SK-MEL-5 (cell line): ENCODE data around the gene TMEM131L. TPM values are rescaled to one million over a fixed set of nuclear protein-coding genes. Genes with fewer than 3 reads are reported as not detected.
"Not testable (repeated sequence)": the region's sequence is repeated elsewhere in the genome, so short reads cannot be mapped to it uniquely, and the experiment has no call there.

Experiments
- DNase-seq: peaks from one replicate; pipeline ENCODE4 v3.0.0-alpha.2; 2016; ENCODE audit warnings: low read depth, low spot score
- in situ Hi-C: cut with HindIII; loops from 2 replicates; pipeline ENCODE4 v1.10.0; 2016; ENCODE audit warnings: low sequenced_read_pairs, high pct_unique_total_duplicates, low pct_unique_long_range_greater_than_20kb
- total RNA-seq: library from RNA; depleted of rRNA; stranded (reverse); fragments of >200 nt; shearing (Covaris generic); gene quantifications from 2 replicates; pipeline ENCODE4 v1.2.3, GENCODE V29; 2014

The TMEM131L gene
- total RNA-seq, 1 experiment from 2014 or later: 7.8 TPM

DNA sequence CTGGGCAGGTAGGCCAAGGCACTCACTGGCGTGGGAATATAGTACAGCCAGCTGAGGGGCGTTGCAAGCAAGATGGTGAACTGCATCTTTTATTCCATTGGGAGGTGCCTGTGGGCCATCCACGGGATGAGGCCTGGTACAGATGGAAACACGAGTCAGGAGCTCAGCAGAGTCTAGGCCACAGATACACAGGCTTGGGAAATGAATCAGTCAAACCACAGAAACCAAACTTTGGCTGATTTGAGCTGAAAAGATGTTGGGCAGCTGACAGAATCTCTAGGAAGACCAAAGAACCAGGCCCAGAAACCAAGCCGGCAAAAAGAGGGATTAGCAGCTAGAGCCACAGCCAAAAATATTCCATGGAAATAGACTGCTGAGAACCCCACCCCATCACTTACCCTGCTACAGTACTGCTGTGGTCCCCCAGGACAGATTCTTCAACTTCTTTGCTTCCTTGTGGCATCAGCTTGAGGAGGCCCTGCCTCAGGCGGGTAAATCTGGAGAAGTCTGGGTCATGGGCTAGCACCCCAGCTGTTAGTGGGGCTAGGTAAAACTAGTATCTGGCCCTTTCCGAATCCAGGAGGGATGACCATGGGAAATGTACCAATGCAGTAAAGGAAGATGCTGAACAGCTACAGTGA is 75.4 kb downstream of the TMEM131L start:
- no peak for DNase-seq
- in situ Hi-C loops: loop anchor here (10.0 kb wide), 1 partner anchor 167 kb away; no protein-coding TSS in a partner anchor

DNA sequence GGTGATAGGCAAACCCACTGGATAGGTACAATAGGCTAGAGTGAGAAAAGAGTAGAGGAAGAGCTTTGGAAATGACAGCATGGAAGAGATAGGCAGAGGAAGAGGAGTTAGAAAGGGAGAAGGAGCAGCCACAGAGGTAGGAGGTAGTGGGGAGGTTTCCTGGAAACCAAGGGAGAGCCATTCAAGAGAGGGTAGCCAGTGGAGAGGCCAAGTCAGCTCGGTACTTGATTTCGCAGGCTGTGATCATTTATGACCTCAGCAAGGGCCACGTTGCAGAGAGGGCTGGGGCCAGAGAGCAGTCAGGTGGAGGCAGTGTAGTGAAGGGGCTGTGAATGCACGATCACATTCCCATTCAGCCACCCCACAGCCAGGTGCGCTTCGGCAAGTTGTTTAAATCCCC is 76.0 kb downstream of the TMEM131L start:
- no peak for DNase-seq
- in situ Hi-C loops: loop anchor here (10.0 kb wide), 1 partner anchor 167 kb away; no protein-coding TSS in a partner anchor

DNA sequence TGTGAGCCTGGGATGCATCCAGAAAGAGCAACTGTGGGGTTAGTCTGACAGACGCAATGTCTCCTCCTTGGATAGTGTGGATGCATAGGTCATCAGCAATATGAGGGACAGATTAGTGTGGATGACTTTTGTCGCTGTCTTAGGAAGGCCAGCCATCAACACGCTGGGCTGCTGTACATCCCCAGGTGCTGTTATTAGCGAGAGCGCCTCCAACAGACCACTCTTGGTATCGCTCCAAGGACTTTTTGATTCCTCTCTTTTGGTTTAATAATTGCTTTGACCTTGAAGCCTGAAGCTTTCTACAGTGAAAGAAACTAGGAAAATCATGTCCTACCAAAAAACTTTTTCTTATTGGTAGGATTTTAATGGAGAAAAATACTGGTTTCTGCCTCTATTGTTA is 76.7 kb downstream of the TMEM131L start:
- in situ Hi-C loops: loop anchor here (10.0 kb wide), 1 partner anchor 168 kb away; no protein-coding TSS in a partner anchor
- peak; percentile 33 for DNase-seq

DNA sequence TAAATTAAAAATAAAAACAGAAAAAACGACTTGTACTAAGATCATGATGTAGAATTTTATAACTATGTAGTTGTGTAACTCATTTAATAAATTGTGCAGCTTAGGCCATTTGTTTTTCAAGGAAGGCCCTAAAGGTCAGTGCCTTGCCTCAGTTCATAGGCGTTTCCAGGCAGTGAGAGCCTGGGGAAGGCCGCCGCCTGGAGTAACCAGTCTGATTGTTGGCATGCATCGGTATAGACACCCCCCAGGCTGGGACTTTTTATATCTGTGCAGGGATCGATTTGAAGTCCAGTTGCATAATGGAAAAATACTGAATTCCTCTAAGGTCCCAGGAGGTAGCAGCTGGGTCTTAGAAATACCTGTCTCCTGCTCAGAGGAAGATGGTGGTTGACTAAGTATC is 77.2 kb downstream of the TMEM131L start:
- no peak for DNase-seq
- in situ Hi-C loops: loop anchor here (10.0 kb wide), 1 partner anchor 169 kb away; no protein-coding TSS in a partner anchor

DNA sequence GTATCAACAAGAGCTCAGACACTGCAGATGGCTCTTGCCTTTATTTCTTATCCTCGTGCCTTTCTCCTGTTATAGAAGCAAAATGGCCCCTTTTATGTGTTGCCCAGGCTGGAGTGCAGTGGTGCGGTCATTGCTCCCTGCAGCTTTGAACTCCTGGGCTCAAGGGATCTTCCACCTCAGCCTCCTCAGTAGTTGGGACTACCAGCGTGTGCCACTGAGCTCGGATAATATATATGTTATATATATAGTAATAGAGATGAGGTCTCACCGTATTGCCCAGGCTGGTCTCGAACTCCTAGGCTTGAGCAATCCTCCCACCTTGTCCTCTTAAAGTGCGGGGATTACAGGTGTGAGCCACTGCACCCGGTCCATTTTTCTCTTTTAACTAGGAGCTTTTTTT is 79.7 kb downstream of the TMEM131L start:
- in situ Hi-C loops: loop anchor here (10.0 kb wide), 1 partner anchor 171 kb away; no protein-coding TSS in a partner anchor
- no peak for DNase-seq

DNA sequence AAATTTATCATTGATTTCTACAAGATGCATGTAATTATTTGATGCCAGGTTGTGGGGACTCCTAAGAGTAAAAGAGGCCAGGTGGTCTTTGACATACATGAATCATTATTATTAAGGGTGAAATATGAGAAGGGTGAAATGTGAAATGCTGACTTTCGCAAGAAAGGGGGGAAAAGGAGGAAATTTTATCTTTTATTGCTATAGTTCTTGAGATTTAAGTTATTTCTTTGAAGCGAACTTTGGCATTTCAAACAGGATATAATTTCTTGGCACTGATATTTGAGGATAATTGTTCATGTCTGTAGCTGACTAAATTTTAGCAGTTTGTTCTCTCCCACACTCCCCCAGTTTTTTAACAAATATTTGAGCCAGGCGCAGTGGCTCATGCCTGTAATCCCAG is 80.1 kb downstream of the TMEM131L start:
- in situ Hi-C loops: loop anchor here (10.0 kb wide), 1 partner anchor 171 kb away; no protein-coding TSS in a partner anchor
- no peak for DNase-seq

DNA sequence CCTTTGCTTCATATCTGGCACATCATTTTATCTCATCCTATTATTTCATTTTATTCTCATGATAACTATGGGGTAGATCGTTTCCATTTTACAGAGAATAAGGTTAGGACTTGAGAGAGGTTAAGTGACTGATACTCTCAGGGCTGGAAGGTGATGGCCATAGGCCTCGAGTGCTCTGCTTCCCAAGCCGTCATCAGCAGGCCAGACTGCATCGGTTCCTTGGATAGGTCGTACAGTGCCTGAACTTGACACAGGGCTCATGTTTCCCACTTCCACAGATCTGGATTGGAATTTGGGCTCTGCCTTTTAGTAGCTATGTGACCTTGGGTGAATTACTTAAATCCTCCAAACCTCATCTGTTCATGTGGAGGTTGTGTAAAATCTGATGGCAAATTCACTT is 81.4 kb downstream of the TMEM131L start:
- DNase-seq: no peak
- in situ Hi-C loops: loop anchor here (10.0 kb wide), 1 partner anchor 173 kb away; no protein-coding TSS in a partner anchor

DNA sequence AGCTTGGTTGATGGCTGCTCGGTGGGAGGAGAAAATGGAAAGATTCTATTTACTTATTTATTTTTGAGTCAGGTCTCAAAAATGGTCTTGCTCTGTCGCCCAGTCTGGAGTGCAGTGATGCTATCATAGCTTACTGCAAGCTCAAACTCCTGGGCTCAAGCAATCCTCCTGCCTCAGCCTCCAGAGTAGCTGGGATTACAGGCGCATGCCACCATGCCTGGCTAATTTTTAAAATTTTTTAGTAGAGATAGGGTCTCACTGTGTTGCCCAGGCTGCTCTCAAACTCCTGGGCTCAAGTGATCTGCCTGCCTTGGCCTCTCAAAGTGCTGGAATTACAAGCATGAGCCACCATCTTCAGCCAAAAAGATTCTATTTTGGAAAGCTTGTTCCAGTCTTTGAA is 82.7 kb downstream of the TMEM131L start:
- not testable (repeated sequence) for DNase-seq
- in situ Hi-C loops: loop anchor here (10.0 kb wide), 1 partner anchor 174 kb away; no protein-coding TSS in a partner anchor

DNA sequence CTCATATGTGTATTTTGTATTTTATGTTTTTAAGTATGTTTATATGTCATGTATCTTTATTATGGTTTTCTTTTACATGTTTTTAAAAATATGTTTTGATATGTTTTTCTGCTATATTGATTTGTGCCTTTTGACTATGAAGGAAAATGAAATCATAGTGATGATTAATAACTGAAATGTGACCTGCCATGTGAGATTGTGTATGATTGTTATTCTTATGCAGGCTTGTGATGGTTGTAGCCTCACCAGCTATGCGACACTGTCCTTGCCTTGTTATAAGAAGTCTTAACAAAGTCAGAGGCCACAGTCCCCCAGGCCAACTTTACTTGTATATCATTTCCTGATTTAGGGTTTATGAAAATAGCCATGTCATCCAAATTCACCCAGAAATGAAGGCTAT is 83.2 kb downstream of the TMEM131L start:
- in situ Hi-C loops: loop anchor here (10.0 kb wide), 1 partner anchor 175 kb away; no protein-coding TSS in a partner anchor
- peak; percentile 13 for DNase-seq

DNA sequence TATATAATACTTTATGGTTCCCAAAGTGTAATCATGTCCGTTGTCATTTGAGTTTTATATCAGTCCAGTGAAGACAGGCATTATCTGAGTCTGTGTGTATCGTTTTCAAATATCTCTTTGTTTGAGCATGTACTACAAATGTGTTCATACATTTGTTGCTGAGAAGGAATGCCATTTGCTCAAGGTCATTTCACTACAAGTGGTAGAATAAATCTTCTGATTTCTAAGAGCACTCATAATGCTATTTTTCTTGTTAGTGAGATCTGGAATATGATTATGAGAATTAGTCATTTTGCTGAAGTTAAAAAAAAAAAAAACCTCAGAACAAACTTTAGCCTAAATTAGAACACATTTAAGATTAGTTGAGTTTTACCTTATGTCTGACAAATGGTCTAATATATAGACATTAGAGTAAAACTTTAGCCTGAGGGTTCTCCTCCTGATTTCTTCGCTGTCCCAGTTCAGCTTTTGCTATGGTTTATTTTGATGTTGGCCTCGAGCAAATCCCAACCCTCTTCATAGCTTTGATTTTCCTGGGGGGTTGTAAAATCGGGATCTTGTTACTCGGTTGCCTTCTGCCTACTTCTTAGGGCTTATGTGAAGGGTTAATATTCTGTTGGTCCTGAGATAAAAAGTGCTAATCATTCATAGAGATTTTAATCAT is 87.1 kb downstream of the TMEM131L start:
- in situ Hi-C loops: no loop called here
- peak; percentile 9 for DNase-seq

DNA sequence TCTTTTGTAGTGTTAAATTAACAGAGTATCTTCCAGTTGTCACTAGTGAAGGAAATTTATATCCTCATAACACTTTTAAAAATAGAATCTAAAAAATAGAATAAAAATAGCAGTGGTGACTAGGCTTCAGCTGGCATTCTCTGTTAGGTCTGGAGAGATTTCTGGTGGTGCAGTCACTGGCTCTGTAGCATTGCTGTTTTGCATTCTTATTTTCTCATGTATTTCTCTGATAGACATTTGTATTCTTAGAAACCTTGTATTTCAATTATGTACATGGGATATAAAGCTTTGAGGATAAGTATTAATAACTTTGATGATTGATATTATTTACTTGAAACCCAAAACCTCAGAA is 87.6 kb downstream of the TMEM131L start:
- in situ Hi-C loops: no loop called here
- DNase-seq: no peak

DNA sequence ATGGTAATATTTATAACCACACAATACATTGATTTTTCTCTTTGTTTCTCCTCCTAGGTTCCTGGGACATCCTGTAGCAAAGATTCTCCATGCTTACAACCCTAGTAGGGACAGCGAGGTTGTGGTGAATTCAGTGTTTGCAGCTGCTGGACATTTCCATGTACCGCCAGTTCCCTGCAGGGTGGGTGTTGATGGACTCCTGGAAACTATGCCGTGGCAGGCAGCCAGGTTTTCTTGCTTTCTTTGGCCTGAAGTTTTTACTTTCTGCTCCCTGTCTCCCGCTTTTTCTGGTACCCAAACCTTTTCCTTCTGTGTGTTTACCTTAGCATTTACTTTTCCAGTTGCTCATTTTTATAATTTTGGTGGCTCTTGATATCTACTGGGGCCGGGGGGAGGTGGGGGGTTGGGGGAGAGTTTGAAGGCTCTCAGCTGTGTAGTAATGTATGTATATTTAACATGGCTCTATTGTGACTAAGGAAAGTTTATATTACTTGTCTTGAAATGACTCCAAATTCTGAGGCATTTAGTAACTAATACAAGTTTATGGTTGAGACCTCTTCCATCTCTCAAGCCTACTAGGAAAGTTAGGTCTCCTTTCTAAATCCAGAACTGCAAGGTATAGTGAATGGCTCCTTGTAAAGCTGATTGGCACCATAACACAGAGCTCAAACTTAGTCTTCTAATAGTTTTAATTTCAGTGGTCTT is 89.7 kb downstream of the TMEM131L start:
- DNase-seq: no peak
- in situ Hi-C loops: no loop called here

DNA sequence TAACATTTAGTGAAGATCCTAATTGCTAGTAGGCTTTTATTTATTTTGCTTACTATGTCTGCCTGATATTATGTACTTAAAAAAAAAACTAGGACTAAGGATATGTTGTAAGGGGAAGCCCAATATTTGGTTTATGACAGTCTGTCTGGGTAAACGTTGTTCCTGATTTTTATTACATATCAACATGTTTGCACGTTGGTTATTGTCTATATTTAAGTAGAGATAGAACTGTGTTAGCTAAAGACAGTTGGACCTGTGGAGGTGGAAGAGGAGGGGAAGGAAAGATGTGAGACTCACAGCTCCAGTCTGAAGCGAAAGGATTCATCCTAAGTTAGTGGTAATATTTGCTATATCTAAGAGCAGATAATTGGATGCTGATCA is 90.3 kb downstream of the TMEM131L start:
- DNase-seq: no peak
- in situ Hi-C loops: no loop called here

DNA sequence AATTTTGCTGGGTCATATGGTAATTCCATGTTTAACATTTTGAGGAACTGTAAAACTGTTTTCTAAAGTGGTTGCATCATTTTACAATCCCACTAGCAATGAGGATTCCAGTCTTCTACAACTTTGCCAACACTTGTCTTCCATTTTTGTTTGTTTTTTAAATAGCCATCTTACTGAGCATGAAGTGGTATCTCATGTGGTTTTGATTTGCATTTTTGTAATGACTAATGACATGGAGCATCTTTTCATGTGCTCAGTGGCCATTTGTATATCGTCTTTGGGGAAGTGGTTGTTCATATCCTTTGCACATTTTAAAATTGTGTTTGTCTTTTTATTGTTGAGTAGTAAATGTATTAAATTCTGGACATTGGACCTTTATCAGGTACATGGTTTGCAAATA is 94.7 kb downstream of the TMEM131L start:
- in situ Hi-C loops: no loop called here
- no peak for DNase-seq

DNA sequence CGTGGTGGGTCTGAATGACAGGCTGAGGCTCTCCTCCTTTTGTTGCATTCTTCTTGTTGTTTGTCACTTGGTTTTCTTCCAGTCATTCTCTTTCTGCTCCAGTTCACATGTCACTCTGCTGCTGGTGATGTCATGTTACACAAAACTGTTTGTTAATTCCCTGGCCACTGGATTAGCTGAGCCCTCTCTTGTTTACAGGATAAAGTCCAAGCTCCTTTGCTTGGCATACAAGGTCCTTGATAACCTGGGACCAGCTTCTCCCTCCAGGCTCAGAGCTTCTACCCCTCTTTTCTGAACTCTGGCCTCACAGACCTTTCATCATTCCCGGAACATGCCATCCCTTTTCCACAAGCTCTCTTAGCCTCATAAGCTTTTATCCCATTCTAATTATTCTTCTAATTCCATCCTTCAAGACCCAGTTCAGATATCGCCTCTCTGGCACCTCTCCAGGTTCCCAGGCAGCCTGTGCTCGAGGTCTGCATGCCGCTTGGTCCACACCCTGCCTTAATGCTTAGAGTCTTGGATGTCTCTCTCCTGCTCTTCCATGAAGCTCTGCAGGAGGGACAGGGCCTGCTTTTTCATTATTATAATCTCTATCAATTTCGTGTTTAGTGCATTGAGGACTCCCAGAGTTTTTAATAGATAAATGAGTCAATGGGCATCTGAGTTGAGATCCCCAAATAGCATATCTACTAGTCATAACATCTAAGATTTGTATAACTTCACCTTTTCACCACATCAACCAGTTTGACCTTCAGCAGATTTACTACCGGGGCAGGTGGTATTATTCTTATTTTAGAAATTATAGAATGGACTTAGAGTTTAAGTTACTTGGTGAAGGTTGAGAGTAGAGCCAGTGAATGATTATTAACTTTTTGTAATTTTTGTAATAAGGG is 98.7 kb downstream of the TMEM131L start:
- no peak for DNase-seq
- in situ Hi-C loops: no loop called here

DNA sequence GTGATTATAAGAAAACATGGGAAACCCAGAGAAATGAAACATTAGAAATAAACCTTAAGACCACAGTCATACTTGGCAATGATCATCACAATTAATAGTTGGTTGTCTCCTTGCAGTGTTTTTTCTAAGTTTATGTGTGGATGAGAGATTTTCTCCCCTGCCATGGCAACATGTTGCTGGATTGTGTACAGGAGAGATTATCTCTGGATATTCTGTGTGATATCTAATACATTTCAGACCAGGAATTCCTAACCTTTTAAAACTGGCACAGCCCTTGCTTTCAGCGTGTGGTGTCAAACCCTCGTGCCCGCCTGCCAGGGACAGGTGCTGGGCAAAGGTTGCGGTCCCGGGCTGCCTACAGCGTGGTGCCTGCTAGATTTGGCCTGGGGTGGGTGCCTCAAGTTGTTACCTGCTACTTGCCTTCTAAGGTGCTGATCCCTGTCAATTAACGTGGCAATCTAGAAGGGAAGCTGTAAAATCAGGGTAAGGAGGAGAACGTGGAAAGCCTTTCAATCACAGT is 100.5 kb downstream of the TMEM131L start:
- no peak for DNase-seq
- in situ Hi-C loops: no loop called here

DNA sequence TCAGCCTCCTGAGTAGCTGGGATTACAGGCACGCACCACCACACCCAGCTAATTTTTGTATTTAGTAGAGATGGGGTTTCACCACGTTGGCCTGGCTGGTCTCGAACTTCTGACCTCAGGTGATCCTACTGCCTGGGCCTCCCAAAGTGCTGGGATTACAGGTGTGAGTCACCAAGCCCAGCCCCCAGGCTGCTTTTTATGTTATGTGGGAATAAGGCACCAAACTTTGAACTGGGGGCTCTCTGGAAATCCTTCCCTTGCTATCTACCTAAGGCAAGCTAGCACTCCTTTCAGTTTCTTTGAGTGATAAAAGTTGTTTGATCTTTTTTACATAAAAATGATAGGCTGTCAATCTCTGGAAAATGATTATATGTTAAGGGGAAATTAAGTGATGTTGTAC is 101.5 kb downstream of the TMEM131L start:
- in situ Hi-C loops, DNase-seq: not testable (repeated sequence)
